GM15510 (cell line): ENCODE data around the gene YKT6.

Experiments used
- POLR2A ChIP-seq: IDR thresholded peaks from 3 replicates; pipeline ENCODE4 v1.6.1; 2011; ENCODE audit warnings: borderline replicate concordance; ENCODE audit not compliant: insufficient read length; ENCODE audit errors: extremely low read depth

YKT6 gene

DNA sequence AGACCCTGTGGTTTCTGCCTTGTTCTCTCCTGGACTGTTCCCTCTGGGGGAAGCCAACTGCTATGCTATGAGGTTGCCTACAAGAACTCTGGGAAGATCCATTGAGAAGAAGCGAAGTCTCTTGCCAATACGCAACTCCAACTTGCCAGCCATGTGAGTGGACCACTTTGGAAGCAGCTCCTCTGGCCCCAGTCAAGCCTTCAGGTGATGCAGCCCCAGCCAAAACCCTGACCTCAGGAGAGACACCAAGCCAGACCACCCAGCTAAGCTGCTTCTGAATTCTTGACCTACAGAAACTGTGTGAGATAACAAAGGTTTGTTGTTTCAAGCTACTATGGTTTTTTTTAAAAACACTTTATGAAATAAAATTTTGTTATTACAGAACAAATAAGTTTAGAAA lies 39.4 kb upstream of the YKT6 start:
- TF ChIP-seq POLR2A: no peak

- TF ChIP-seq POLR2A: no peak
Observed at GRCh38 chr7:44162179-44162578, 38.6 kb upstream of the YKT6 start.

- TF ChIP-seq POLR2A: no peak
Observed at GRCh38 chr7:44162785-44163395, 37.9 kb upstream of the YKT6 start.

DNA sequence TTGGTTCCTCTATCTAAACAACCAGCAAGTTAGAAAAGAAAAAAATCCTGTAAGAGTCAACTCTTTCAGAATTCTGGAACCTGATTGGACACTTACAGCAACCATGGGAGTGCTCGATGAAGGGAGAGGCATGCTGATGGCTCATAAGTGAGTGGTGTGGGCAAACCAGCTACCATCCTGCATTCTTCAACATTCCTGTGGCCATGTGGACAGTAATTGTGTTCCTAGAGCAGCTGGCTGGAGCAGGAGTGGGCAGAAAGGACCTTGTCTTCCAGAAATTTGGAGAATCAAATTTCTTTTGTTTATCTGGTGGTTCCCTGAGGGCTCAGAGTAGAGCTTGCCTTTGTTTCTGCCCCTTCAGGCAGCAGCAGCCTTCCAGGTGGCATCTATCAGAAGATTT lies 37.2 kb upstream of the YKT6 start:
- TF ChIP-seq POLR2A: no peak

GRCh38 chr7:44167920-44168319 lies 32.9 kb upstream of the YKT6 start:
- TF ChIP-seq POLR2A: no peak

- TF ChIP-seq POLR2A: no peak
Observed at GRCh38 chr7:44172352-44172751, 28.4 kb upstream of the YKT6 start.

DNA sequence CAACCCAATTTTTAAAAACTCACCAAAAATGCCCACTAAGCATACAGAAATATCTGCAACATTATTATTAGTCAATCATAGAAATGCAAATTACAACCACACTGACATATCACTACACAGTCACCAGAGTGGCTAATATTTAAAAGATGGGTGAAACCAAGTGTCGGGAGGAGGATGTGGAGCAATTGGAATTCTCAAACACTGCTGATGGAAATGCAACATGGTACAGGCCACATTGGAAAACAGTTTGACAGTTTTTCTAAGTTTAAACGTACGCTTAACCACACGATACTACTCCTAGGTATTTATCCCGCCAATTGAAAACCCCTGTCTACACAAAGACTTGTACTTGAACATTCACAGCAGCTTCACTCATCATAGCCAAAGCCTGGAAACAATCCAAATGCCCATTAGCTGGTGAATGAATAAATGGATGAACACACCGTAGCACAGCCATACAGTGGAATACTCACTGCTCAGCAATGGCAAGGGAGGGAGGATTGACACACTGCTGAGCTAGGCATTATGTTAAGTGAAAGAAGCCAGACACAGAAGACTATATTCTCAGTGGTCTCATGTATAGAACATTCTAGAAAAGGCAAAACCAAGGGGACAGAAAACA lies 27.9 kb upstream of the YKT6 start:
- no peak for TF ChIP-seq POLR2A

DNA sequence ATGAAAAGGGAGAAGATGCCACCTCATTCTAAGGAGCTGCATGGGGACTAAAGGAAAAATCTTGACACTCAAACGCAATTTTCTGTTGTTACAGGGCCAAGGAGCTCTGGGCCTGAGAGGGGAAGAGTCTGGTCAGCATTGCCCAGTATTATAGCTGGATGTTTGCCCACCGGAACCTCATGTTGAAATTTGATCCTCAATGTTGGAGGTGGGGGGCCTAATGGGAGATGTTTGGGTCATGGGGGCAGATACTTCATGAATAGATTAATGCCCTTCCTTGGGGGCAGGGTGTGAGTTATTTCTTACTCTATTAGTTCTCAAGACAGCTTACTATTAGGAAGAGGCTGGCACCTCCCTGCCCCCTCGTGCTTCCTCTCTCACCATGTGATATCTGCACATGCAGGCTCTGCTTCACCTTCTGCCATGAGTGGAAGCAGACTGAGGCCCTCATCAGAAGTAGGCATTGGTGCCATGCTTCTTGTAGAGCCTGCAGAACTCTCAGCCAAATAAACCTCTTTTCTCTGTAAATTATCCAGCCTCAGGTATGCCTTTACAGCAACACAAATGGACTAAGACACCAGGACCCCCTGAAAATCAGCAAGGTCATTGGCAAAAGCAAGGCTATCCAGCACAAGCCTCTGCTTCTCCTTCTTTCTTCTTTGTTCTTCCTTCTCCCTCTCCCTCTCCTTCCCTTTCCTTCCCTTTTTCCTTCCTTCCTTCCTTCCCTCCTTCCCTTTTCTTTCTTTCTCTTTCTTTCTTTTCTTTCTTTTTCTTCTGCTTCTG lies 26.7 kb upstream of the YKT6 start:
- TF ChIP-seq POLR2A: no peak

DNA sequence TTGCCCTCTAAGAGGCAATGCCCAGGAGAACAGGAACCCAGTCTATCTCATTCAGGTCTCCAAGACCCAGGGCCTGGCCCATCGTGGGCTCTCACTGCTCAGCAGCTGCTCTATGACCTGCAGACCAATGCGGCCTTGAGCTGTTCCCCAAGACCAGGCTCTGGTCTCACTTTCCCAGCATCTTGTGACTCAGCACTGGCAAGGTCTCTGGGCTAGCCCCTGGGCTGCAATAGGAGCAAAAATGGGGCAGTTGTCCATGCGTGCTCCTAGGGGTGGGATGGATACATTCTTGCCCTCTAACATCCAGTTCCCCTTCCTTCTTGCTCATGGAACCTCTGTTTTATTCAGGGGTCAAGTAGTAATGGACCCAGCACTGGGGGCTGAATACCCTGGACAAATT lies 25.0 kb upstream of the YKT6 start:
- TF ChIP-seq POLR2A: no peak

- TF ChIP-seq POLR2A: no peak
Observed at GRCh38 chr7:44176486-44176885, 24.3 kb upstream of the YKT6 start.

- TF ChIP-seq POLR2A: no peak
Observed at GRCh38 chr7:44177570-44178131, 23.1 kb upstream of the YKT6 start.

DNA sequence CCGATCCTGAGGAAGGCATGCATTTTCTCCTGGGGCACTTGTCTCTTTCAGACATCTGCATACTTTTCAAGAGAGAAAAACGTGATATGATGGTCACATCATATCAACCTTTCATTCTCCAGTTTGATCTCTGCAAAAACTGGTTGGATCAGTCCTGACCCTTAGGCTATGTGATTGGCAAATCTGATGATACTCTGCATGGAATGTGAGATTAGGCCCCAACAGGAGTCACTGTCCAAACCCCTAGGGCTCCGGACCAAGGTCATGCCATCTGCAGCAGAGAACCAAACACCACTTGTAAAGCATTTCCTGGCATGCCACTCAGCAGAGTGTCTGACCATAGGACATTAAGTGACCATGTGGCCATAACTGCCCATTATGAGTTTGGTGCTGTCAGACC lies 20.1 kb upstream of the YKT6 start:
- TF ChIP-seq POLR2A: no peak

GRCh38 chr7:44182827-44183226 lies 18.0 kb upstream of the YKT6 start:
- TF ChIP-seq POLR2A: no peak

DNA sequence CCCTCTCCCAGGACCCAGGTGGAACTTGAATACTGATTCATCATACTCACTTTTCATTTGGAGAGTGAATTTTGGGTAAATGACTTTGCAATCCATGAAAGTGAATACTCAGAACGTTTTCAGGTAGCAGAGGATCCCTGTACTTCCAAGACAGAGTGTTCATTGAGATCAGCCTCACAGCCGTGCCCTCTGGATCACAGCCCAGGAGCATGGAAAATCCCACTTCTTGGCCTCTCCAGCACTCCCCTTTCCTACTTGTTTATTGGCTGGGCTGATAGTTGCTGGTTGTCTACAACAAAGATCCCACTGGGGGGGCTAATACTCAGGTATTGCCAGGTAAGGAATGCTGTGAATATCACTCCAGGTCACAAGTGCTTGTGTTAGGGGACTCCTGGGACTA lies 17.4 kb upstream of the YKT6 start:
- TF ChIP-seq POLR2A: no peak

GRCh38 chr7:44184206-44184872 lies 16.4 kb upstream of the YKT6 start:
- no peak for TF ChIP-seq POLR2A
